ENCODE results near the gene TMEM82. TPM values are rescaled to one million over a fixed set of nuclear protein-coding genes. Genes with fewer than 3 reads are reported as not detected.

Gene TMEM82
- total RNA-seq, 2 donors from 2014 or later: 0.49 TPM; not detected in 1

GRCh38 chr1:15708486-15709137 is 33.7 kb upstream of the TMEM82 start:
- Mint-ChIP-seq H3K9me3 (no peaks in the 10 kb centered on the region), H3K27me3 (ENCODE audit: low read depth) (no peaks in the 10 kb centered on the region), H3K27ac (no peak overlapping the region), H3K4me3 (no peak overlapping the region), H3K4me1 (ENCODE audit: low read depth) (peaks cover under 1% of the 10 kb centered on the region), H3K36me3 (ENCODE audit: insufficient read depth in 2 of 2) (peaks cover 0 to 1% of the 10 kb centered on the region in 2 donors)
- no peak for DNase-seq
- ATAC-seq (replicated peaks in 1 of 2): no peak

GRCh38 chr1:15709226-15709625 is 33.1 kb upstream of the TMEM82 start:
- ATAC-seq (replicated peaks in 1 of 2) (no peak), DNase-seq (no peak)
- no peaks in the 10 kb centered on the region for H3K27me3 Mint-ChIP-seq (ENCODE audit: low read depth)
- no peaks in the 10 kb centered on the region for H3K9me3 Mint-ChIP-seq
- peaks cover 0 to 1% of the 10 kb centered on the region in 2 donors for H3K36me3 Mint-ChIP-seq (ENCODE audit: insufficient read depth in 2 of 2)
- H3K4me1 Mint-ChIP-seq (ENCODE audit: low read depth): no peaks in the 10 kb centered on the region
- no peak overlapping the region for H3K4me3 Mint-ChIP-seq
- H3K27ac Mint-ChIP-seq: no peak overlapping the region

DNA sequence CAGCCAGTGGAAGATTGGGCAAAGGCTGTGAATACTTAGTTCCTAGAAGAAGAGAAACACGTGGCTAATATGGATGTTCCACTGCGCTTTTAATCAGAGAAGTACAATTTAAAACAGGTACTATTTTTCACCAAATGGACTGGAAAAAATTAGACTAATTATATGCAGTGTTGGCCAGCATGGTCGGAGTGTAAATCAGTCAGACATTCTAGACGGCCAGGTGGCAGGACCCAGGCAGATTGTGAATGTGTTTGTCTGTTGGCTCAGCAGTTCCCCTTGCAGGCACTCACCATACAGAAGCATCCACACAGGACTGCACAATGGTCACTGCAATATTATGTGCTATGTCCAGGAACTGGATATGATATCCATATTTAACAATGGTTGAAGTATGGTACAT is 30.1 kb upstream of the TMEM82 start:
- H3K9me3 Mint-ChIP-seq: no peaks in the 10 kb centered on the region
- H3K27me3 Mint-ChIP-seq (ENCODE audit: low read depth): no peaks in the 10 kb centered on the region
- H3K27ac Mint-ChIP-seq: no peak overlapping the region
- peaks cover 0 to 4% of the 10 kb centered on the region in 2 donors for H3K36me3 Mint-ChIP-seq (ENCODE audit: insufficient read depth in 2 of 2)
- H3K4me1 Mint-ChIP-seq (ENCODE audit: low read depth): no peaks in the 10 kb centered on the region
- DNase-seq (no peak), ATAC-seq (replicated peaks in 1 of 2) (no peak)
- no peak overlapping the region for H3K4me3 Mint-ChIP-seq

GRCh38 chr1:15714406-15715136 is 27.7 kb upstream of the TMEM82 start:
- Mint-ChIP-seq H3K27me3 (ENCODE audit: low read depth) (no peaks in the 10 kb centered on the region), H3K4me3 (no peak overlapping the region), H3K9me3 (no peaks in the 10 kb centered on the region), H3K27ac (no peak overlapping the region), H3K36me3 (ENCODE audit: insufficient read depth in 2 of 2) (peaks cover 3 to 6% of the 10 kb centered on the region in 2 donors), H3K4me1 (ENCODE audit: low read depth) (no peaks in the 10 kb centered on the region)
- DNase-seq (no peak), ATAC-seq (replicated peaks in 1 of 2) (no peak)

- Mint-ChIP-seq H3K4me3 (no peak overlapping the region), H3K27ac (no peak overlapping the region), H3K36me3 (ENCODE audit: insufficient read depth in 2 of 2) (peaks cover 3 to 10% of the 10 kb centered on the region in 2 donors), H3K4me1 (ENCODE audit: low read depth) (no peaks in the 10 kb centered on the region), H3K27me3 (ENCODE audit: low read depth) (no peaks in the 10 kb centered on the region), H3K9me3 (no peaks in the 10 kb centered on the region)
- no peak for DNase-seq
- ATAC-seq (replicated peaks in 1 of 2): no peak
These were observed 24.7 kb upstream of the TMEM82 start for GRCh38 chr1:15717418-15718125.

DNA sequence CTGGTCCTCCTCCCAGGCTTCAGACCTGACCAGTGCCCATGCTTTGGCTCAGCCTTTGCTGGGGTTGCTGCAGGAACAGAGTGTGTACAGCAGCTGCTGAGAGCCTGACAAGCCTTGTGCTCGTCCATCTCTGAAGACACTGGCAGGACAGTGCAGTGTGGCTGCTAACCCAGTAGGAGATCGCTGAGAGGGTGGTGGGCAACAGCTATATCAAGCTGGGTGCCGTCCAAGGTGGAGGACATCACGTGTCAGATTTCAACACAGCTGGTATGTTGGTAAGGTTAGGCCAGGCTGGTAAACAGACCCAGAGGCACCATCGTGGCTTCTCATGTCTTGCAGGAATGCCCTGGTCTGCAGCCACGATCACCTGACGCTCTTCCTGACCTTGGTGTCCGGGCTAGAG is 24.1 kb upstream of the TMEM82 start:
- no peaks in the 10 kb centered on the region for H3K4me1 Mint-ChIP-seq (ENCODE audit: low read depth)
- H3K27ac Mint-ChIP-seq: no peak overlapping the region
- ATAC-seq (replicated peaks in 1 of 2): no peak
- no peak overlapping the region for H3K4me3 Mint-ChIP-seq
- no peaks in the 10 kb centered on the region for H3K9me3 Mint-ChIP-seq
- DNase-seq: no peak
- H3K36me3 Mint-ChIP-seq (ENCODE audit: insufficient read depth in 2 of 2): peaks cover 3 to 10% of the 10 kb centered on the region in 2 donors
- no peaks in the 10 kb centered on the region for H3K27me3 Mint-ChIP-seq (ENCODE audit: low read depth)

GRCh38 chr1:15719381-15720120 is 22.7 kb upstream of the TMEM82 start:
- no peaks in the 10 kb centered on the region for H3K4me1 Mint-ChIP-seq (ENCODE audit: low read depth)
- no peaks in the 10 kb centered on the region for H3K9me3 Mint-ChIP-seq
- H3K36me3 Mint-ChIP-seq (ENCODE audit: insufficient read depth in 2 of 2): peaks cover 3 to 10% of the 10 kb centered on the region in 2 donors
- H3K27me3 Mint-ChIP-seq (ENCODE audit: low read depth): no peaks in the 10 kb centered on the region
- DNase-seq: no peak
- no peak overlapping the region for H3K4me3 Mint-ChIP-seq
- no peak for ATAC-seq (replicated peaks in 1 of 2)
- no peak overlapping the region for H3K27ac Mint-ChIP-seq

- H3K4me1 Mint-ChIP-seq (ENCODE audit: low read depth): no peaks in the 10 kb centered on the region
- DNase-seq (no peak), ATAC-seq (replicated peaks in 1 of 2) (no peak)
- H3K9me3 Mint-ChIP-seq: no peaks in the 10 kb centered on the region
- H3K27ac Mint-ChIP-seq: no peak overlapping the region
- no peaks in the 10 kb centered on the region for H3K27me3 Mint-ChIP-seq (ENCODE audit: low read depth)
- peaks cover 3 to 10% of the 10 kb centered on the region in 2 donors for H3K36me3 Mint-ChIP-seq (ENCODE audit: insufficient read depth in 2 of 2)
- H3K4me3 Mint-ChIP-seq: no peak overlapping the region
These were observed 21.4 kb upstream of the TMEM82 start for GRCh38 chr1:15720861-15721260.

DNA sequence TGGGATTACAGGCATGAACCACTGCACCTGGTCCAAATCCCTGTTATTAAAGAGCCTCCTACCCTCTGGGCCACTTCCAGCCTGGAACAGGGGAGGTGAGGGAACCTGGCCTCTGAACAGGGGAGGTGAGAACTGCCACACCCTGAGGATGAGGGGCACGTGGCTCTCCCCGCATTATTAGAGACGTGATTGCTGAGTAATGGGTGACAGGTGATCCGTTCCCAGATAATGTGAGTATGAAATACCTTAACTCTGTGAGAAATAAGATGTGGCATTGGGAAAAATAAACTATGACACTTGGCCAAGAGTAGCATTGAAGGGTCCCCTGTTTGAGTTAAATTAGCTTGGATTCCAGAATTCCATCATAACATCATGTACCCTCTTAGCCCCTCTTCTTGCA is 19.9 kb upstream of the TMEM82 start:
- H3K27ac Mint-ChIP-seq: no peak overlapping the region
- ATAC-seq (replicated peaks in 1 of 2) (no peak), DNase-seq (no peak)
- no peaks in the 10 kb centered on the region for H3K27me3 Mint-ChIP-seq (ENCODE audit: low read depth)
- no peak overlapping the region for H3K4me3 Mint-ChIP-seq
- no peaks in the 10 kb centered on the region for H3K4me1 Mint-ChIP-seq (ENCODE audit: low read depth)
- peaks cover 5 to 6% of the 10 kb centered on the region in 2 donors for H3K36me3 Mint-ChIP-seq (ENCODE audit: insufficient read depth in 2 of 2)
- H3K9me3 Mint-ChIP-seq: no peaks in the 10 kb centered on the region

GRCh38 chr1:15722836-15723532 is 19.3 kb upstream of the TMEM82 start:
- no peak overlapping the region for H3K4me3 Mint-ChIP-seq
- no peaks in the 10 kb centered on the region for H3K27me3 Mint-ChIP-seq (ENCODE audit: low read depth)
- no peaks in the 10 kb centered on the region for H3K9me3 Mint-ChIP-seq
- ATAC-seq (replicated peaks in 1 of 2): no peak
- peaks cover 2 to 6% of the 10 kb centered on the region in 2 donors for H3K36me3 Mint-ChIP-seq (ENCODE audit: insufficient read depth in 2 of 2)
- no peaks in the 10 kb centered on the region for H3K4me1 Mint-ChIP-seq (ENCODE audit: low read depth)
- no peak overlapping the region for H3K27ac Mint-ChIP-seq
- DNase-seq: no peak

GRCh38 chr1:15723631-15724246 is 18.6 kb upstream of the TMEM82 start:
- Mint-ChIP-seq H3K9me3 (no peaks in the 10 kb centered on the region), H3K4me1 (ENCODE audit: low read depth) (no peaks in the 10 kb centered on the region), H3K4me3 (no peak overlapping the region), H3K27me3 (ENCODE audit: low read depth) (no peaks in the 10 kb centered on the region), H3K36me3 (ENCODE audit: insufficient read depth in 2 of 2) (peaks cover 2 to 6% of the 10 kb centered on the region in 2 donors), H3K27ac (no peak overlapping the region)
- no peak for DNase-seq
- no peak for ATAC-seq (replicated peaks in 1 of 2)
